Esophagus muscularis mucosa (tissue), 4 donors: ENCODE results near the gene MYO1E. TPM values are rescaled to one million over a fixed set of nuclear protein-coding genes. Genes with fewer than 3 reads are reported as not detected.

Experiments used
- DNase-seq: peaks from one replicate; pipeline ENCODE4 v3.0.0-alpha.2; 2017; ENCODE audit errors: extremely low spot score
- H3K27ac ChIP-seq, 4 donors: fragments of 200-600 bp; sonication (generic); replicated peaks in 1 of 4; 1 replicate in 3 of 4; 2 replicates in 1 of 4; pipeline ENCODE4 v1.5.1; 2016 to 2019; ENCODE audit warnings: mild to moderate bottlenecking in 1 of 4
- H3K27me3 ChIP-seq, 4 donors: fragments of 200-600 bp; sonication (generic); one replicate each; pipeline versions ENCODE4 v1.5.1 to v1.6.0; 2016 to 2019
- H3K36me3 ChIP-seq, 4 donors: fragments of 200-600 bp; sonication (generic); one replicate each; pipeline ENCODE4 v1.5.1; 2016 to 2019
- H3K4me1 ChIP-seq, 4 donors: fragments of 200-600 bp; sonication (generic); one replicate each; pipeline ENCODE4 v1.5.1; 2016 to 2019
- H3K4me3 ChIP-seq, 4 donors: fragments of 200-600 bp; sonication (generic); 1 replicate in 2 of 4; 2 replicates in 2 of 4; pipeline ENCODE4 v1.5.1; 2016 to 2019; ENCODE audit warnings: mild to moderate bottlenecking in 4 of 4, moderate library complexity in 1 of 4
- H3K9me3 ChIP-seq, 4 donors: fragments of 200-600 bp; sonication (generic); 1 replicate in 3 of 4; 2 replicates in 1 of 4; pipeline ENCODE4 v1.5.1; 2016 to 2019
- CTCF ChIP-seq, 3 experiments: fragments of 200-600 bp in 2 of 3; fragments of 450-650 bp in 1 of 3; sonication (generic) in 2 of 3; IDR thresholded peaks; one replicate each; pipeline ENCODE4 v1.5.1; 2017 to 2019; ENCODE audit warnings: antibody characterized with exemption in 3 of 3, mild to moderate bottlenecking in 2 of 3, moderate library complexity in 1 of 3
- EP300 ChIP-seq: sonication (generic); formaldehyde crosslinking; IDR thresholded peaks from one replicate; pipeline ENCODE4 v1.6.1; 2017; ENCODE audit warnings: antibody characterized with exemption
- POLR2A ChIP-seq: fragments of 450-650 bp; IDR thresholded peaks from one replicate; pipeline ENCODE4 v1.6.1; 2017; ENCODE audit warnings: antibody characterized with exemption, moderate library complexity, mild to moderate bottlenecking, low read depth
- POLR2AphosphoS5 ChIP-seq, 2 donors: sonication (generic); formaldehyde crosslinking; IDR thresholded peaks; one replicate each; pipeline ENCODE4 v1.6.1; 2017; ENCODE audit warnings: antibody characterized with exemption in 2 of 2
- WGBS: methylation state at CpG from one replicate; pipeline ENCODE4 v1.1.5; 2018; 5-methylcytosine and 5-hydroxymethylcytosine counted together
- intact Hi-C: fragments of 100-400 bp; cut with DNase I; formaldehyde crosslinking; loops from one replicate; pipeline ENCODE4 v1.15.1; 2023
- total RNA-seq, 4 donors: library from RNA; depleted of rRNA; stranded (reverse); fragments of >200 nt; gene quantifications; one replicate each; pipeline versions ENCODE4 v1.1.0 to v1.2.1, GENCODE V29; 2016

The MYO1E gene
- total RNA-seq, 4 donors from 2014 or later = 32.7 to 39.9 (median 37.6) TPM

- WGBS = 82% methylated on average over 1 of the region's 1 CpG
- Histone ChIP-seq H3K27me3 (no peaks in the 10 kb centered on the region), H3K9me3 (no peaks in the 10 kb centered on the region), H3K4me1 (peaks cover 37 to 54% (median 43%) of the 10 kb centered on the region in 4 donors), H3K27ac (no peak overlapping the region), H3K36me3 (no peaks in the 10 kb centered on the region), H3K4me3 (no peak overlapping the region)
- TF ChIP-seq POLR2A (no peak), POLR2AphosphoS5 (IDR thresholded peaks at IDR 0.05) (no peak), CTCF (IDR thresholded peaks at IDR 0.05) (no peak)
- no peak for DNase-seq
- intact Hi-C loops = no loop called here
Measured at GRCh38 chr15:59317211-59317610, 55.5 kb downstream of the MYO1E start.

GRCh38 chr15:59315914-59316451 is 56.7 kb downstream of the MYO1E start:
- H3K27ac ChIP-seq = peak overlapping the region in 2 of 4 donors; percentile 24 to 46
- no peaks in the 10 kb centered on the region for H3K9me3 ChIP-seq
- intact Hi-C loops = no loop called here
- no peak for DNase-seq
- WGBS = 55% methylated on average over 6 of the region's 6 CpGs
- H3K27me3 ChIP-seq = no peaks in the 10 kb centered on the region
- TF ChIP-seq POLR2A = no peak
- TF ChIP-seq EP300 = no peak
- no peak for TF ChIP-seq CTCF (IDR thresholded peaks at IDR 0.05)
- peak in 1 of 2 donors; percentile 21 for TF ChIP-seq POLR2AphosphoS5 (IDR thresholded peaks at IDR 0.05)
- H3K36me3 ChIP-seq = no peaks in the 10 kb centered on the region
- peaks cover 39 to 54% (median 45%) of the 10 kb centered on the region in 4 donors for H3K4me1 ChIP-seq
- no peak overlapping the region for H3K4me3 ChIP-seq

GRCh38 chr15:59313641-59314332 is 58.9 kb downstream of the MYO1E start:
- Histone ChIP-seq H3K4me1 (peaks cover 39 to 54% (median 45%) of the 10 kb centered on the region in 4 donors), H3K36me3 (no peaks in the 10 kb centered on the region), H3K27ac (peak overlapping the region; percentile 50 to 73 (median 69)), H3K4me3 (no peak overlapping the region), H3K27me3 (no peaks in the 10 kb centered on the region), H3K9me3 (no peaks in the 10 kb centered on the region)
- WGBS = 34% methylated on average over 6 of the region's 6 CpGs
- no peak for DNase-seq
- intact Hi-C loops = no loop called here
- TF ChIP-seq POLR2AphosphoS5 (IDR thresholded peaks at IDR 0.05) (peak; percentile 71 to 80), EP300 (no peak)

- no peak overlapping the region for H3K4me3 ChIP-seq
- intact Hi-C loops = no loop called here
- WGBS = 71% methylated on average over 7 of the region's 7 CpGs
- H3K9me3 ChIP-seq = no peaks in the 10 kb centered on the region
- H3K36me3 ChIP-seq = no peaks in the 10 kb centered on the region
- no peak for DNase-seq
- H3K27ac ChIP-seq = peak overlapping the region in 1 of 4 donors; percentile 20
- no peak for TF ChIP-seq CTCF (IDR thresholded peaks at IDR 0.05)
- no peak for TF ChIP-seq EP300
- TF ChIP-seq POLR2AphosphoS5 (IDR thresholded peaks at IDR 0.05) = no peak
- peaks cover 36 to 55% (median 45%) of the 10 kb centered on the region in 4 donors for H3K4me1 ChIP-seq
- no peaks in the 10 kb centered on the region for H3K27me3 ChIP-seq
Measured at GRCh38 chr15:59312205-59312604, 60.5 kb downstream of the MYO1E start.

- Histone ChIP-seq H3K27me3 (no peaks in the 10 kb centered on the region), H3K4me3 (no peak overlapping the region), H3K36me3 (no peaks in the 10 kb centered on the region), H3K9me3 (no peaks in the 10 kb centered on the region), H3K27ac (no peak overlapping the region), H3K4me1 (peaks cover 40 to 55% (median 45%) of the 10 kb centered on the region in 4 donors)
- intact Hi-C loops = no loop called here
- TF ChIP-seq POLR2AphosphoS5 (IDR thresholded peaks at IDR 0.05) = no peak
- 94% methylated on average over 7 of the region's 8 CpGs for WGBS
- no peak for DNase-seq
Measured at GRCh38 chr15:59311195-59311594, 61.5 kb downstream of the MYO1E start.
